Activated CD4-positive, alpha-beta T cell treated with anti-CD3 and anti-CD28 coated beads, Interleukin-2, Interleukin-4, amounts not matched to agents 100 ng/mL and 50 ng/mL, durations not matched to agents 16 hours and 8 hours (primary cell): Measurements from ENCODE around the gene IQSEC1.

ENCODE experiments used
- DNase-seq: peaks from one replicate; pipeline ENCODE4 v3.0.0-alpha.2; 2020; ENCODE audit warnings: low spot score

The IQSEC1 gene

GRCh38 chr3:12954180-12954579 is 119.0 kb downstream of the IQSEC1 start:
- DNase-seq = no peak

DNA sequence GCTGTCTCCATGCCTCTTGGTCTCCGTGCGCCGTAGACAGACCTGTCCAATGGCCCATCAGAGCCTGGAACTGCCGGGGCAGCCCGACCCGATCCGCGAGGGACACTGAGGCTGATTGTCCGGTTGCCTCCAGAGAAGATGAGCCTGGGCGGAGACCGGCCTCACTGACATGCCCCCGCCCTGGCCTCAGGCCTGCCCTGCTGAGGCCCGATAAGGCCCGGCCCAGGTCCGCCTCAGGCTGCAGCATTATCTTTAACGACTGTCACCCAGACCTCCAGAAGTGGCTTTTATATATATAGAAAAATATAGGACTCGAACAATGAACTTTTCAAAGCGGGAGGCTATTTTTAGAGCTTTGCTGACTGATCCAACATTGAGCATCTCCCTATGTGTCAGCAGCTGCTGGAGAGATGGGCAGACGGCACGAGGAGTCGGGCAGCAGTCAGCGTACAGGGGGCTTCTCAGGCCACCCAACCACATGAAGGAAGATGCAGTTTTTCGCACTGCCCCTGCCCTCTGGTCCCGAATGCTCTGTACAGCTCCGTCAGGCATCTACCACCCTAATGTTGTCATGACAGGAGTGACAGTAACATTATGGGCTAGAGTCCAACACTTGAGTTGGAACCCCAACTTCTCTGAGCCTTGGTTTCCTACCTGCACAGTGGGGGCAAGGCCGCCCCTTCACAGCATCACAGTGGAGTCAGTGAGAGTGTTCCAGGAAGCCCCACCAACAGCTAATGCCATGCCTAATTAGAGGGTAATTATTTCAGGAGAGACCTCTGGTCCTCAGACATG is 119.8 kb downstream of the IQSEC1 start:
- no peak for DNase-seq

GRCh38 chr3:12952343-12953200 is 120.7 kb downstream of the IQSEC1 start:
- DNase-seq = no peak

GRCh38 chr3:12948891-12949711 is 124.1 kb downstream of the IQSEC1 start:
- DNase-seq = peak; percentile 75

DNA sequence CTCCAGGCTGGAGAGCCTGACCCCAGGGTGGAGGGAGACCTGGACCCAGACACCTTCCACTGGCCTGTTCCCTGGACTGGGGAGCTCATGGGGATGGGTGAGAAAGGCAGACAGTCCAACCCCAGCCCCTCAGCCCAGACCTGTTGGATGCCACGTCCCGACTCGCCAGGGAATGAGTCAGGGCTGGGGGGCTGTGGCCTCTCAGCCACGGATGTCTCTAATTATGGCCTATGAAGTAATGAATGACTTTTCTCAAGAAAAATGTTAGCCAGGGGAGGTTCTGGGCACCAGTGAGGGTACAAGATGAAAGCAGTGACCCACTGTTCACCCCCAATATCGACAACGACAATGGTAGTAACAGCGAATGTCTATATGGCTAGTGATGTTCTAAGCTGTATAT is 124.9 kb downstream of the IQSEC1 start:
- no peak for DNase-seq

DNA sequence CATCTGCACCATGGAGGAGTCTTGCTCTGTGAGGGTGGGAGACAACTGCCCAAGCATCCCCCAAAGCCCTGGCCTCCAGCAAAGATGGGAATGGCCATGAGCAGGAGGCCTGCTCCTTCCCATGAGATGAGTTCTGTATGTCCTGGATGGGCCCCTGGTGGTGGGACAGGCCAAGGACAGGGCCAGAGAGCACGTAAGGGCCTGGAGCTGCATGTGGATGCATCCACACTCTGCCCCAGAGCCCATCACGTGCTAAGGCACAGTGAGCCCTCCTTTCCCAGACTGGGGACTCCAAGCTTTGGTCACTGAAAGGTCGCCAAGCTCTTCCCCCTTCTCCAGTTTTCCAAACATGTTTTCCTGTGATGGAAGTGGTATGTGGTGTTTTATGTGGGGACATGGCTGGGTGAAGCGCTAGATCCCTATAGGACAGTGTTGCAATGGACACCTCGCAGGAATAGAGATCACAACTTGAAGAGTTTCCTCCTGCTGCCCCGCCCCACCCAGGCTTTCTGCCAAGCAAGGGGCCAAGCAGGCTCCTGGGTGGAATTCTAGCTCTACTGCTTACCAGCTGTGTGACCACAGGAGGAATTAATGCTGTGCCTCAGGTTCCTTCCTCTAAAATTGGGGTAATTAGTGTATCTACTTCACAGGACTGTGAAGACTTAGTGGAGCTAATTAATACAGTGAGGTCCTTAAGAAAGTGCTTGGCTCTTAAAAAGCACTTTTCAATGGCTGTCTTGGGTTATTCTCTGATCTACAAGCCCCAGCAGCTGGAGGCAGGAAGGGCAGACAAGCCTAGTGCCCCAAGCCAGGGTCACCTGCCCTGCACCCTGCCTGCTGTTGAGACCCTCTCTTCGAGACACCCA is 125.5 kb downstream of the IQSEC1 start:
- no peak for DNase-seq

GRCh38 chr3:12946649-12947316 is 126.4 kb downstream of the IQSEC1 start:
- no peak for DNase-seq

- DNase-seq = no peak
Observed at GRCh38 chr3:12946251-12946648, 127.0 kb downstream of the IQSEC1 start.

- DNase-seq = no peak
Observed at GRCh38 chr3:12944849-12945248, 128.4 kb downstream of the IQSEC1 start.

GRCh38 chr3:12944413-12944812 is 128.8 kb downstream of the IQSEC1 start:
- no peak for DNase-seq

DNA sequence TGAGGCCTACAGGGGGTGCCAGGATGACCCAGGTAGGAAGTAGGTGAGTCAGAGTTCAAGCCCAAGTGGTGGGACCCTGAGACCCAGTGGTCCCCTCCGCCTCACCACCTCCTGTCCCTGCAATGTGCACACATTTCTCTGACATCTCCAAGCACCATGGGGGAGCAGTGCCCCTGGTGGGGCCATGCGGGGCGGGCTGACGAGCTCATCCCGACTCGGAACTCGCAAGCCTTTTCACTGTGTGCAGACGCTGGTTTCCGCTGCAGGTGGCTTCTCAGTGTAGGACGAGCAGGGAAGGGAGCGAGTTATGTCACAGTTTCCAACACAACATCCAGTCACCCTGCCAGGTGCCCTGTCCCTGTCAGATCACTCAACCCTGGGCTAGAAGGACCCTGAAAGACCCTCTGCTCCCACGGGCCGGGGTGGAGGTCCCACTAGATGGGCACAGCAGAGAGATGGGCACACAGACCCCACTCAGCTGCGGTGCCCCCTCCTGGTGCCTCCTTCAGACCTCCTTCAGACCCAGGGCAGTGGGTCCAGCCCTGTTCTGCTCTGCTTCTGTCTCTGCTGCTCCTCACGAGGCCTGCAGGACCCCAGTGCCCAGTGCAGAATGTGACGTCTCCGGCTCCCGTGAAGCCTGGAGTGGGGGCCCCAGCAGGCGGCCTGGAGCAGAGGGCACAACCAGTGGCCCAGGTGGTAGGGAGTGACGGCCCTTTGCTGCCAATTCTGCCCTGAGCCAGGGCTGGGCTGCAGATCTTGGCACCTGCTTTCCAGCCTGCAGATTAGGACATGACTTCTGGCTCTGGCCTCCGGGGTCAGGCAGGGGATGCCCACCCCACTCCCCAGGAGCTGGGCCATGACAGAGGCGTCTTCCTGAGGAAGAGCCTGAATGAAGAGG is 129.9 kb downstream of the IQSEC1 start:
- no peak for DNase-seq

- DNase-seq = no peak
Observed at GRCh38 chr3:12941495-12942023, 131.7 kb downstream of the IQSEC1 start.

DNA sequence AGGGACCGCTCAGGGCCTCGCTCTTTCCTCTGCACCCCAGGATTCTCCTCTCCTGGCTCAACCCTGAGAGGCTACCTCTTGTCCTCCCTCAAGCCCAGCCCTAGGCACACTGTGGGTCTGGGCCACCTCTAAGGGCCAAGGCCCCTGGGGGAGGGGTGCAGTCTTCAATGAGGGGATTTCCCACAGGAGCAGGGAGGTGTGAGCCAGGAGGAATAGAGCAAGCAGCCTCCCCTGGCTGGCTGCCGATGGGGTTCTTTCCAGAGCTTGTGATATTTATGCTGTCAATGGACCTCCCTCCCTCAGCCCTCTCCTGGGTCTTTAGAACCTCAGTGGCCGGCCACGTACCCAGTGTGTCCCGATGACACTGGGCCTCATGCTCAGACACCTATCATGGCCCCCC is 132.4 kb downstream of the IQSEC1 start:
- DNase-seq = no peak

- no peak for DNase-seq
Observed at GRCh38 chr3:12939137-12939536, 134.1 kb downstream of the IQSEC1 start.

- DNase-seq = no peak
Observed at GRCh38 chr3:12938258-12938711, 134.9 kb downstream of the IQSEC1 start.

DNA sequence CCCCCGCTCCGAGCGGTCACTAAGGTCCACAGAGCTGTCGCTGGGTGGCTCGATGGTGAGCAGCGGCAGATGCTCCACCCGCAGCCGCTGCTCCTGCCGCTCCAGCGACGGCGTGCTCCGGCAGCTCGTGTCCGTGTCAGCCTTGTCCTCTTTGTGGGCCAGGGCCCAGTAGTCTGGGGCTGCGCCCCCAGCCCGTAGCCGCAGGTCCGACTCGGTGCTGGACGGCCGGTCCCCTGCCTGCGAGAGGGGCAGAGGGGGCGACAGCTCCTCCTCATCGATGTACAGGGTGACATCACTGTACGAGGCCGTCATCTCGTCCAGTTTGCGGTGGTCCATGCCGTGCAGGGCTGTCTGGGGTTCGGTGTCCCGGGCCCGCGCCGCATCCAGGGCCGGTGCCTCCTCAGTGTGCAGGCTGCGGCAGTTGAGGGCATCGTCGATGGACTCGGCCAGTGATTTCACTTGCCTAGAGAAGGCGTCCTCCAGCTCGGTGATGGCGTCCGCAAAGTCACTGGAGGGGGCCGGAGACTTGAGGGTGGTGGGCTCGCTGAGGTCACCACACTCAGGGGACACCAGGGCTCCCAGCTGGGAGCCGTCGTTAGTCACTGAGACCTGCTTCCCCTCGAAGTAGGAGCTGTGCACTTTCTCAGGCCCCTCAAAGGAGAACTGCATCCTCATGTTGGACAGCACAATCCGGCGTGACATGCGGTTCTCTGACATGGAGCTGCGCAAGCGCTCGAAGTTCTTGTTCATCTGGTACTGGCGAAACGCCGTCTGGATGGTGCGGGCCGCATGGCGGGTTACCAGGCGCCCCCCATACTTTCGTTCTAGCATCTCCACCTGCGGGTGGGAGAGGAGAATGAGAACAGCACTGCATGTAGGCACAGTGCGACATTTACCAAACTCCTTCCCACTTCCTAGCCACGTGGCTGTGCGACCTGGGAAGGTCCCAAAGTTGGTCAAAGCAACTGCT is 137.1 kb downstream of the IQSEC1 start:
- no peak for DNase-seq

DNA sequence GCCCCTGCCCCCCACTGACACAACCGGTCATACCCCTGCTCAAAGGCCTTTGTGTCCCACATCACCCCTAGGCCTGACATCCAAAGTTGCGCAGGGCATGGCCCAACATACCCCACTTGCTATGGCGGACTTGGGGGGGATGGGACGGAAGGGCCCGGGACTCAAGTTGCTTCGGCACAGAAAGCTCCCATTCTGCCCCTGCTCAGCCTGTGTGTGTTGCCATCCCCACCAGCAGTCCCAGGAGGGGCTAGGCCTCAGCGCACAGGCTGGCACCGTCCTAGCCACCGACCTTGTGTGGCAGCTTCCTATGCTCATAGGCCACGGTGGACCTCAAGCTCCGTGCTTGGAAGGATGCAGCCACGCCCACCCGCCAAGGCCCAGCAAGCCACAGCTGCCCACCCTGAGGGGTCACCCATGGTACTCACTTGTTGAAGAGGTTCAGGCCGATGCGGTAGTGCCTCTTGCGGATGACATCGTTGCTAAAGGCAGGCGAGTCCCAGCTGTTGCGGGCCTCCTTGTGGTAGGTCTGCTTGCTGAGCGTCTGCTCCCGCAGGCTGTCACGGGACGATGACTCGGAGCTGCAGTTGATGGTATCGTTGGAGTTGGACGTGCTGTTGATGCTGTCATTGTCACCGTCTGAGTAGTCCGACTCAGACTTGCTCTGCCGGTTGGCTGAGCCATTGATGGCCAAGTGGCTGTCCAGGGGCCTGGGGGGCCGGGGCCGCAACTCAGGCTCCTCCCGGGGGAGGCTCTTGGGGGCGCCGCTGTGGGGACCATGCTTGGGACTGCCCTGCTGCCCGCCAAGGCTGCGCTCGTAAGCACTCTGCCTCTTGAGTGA is 138.0 kb downstream of the IQSEC1 start:
- DNase-seq = no peak
